MM.1S (cell line): Measurements from ENCODE around the gene KIAA0319L.

Source experiments
- DNase-seq: peaks from one replicate; pipeline ENCODE4 v3.0.0-alpha.2; 2015
- H2AFZ ChIP-seq: fragments of 300-600 bp; sonication (generic); 2 replicates; pipeline ENCODE4 v1.6.0; 2016; ENCODE audit warnings: antibody characterized with exemption, low read length
- H3F3A ChIP-seq: fragments of 300-600 bp; sonication (generic); 2 replicates; pipeline ENCODE4 v1.6.1; 2016; ENCODE audit warnings: mild to moderate bottlenecking, antibody characterized with exemption, low read length, moderate library complexity, mixed read lengths; ENCODE audit not compliant: insufficient read depth
- H3K27ac ChIP-seq: fragments of 300-600 bp; sonication (generic); 2 replicates; pipeline ENCODE4 v1.5.1; 2016; ENCODE audit warnings: mild to moderate bottlenecking, low read length
- H3K27me3 ChIP-seq: fragments of 300-600 bp; sonication (generic); replicated peaks from 2 replicates; pipeline ENCODE4 v1.6.0; 2016; ENCODE audit warnings: low read length; ENCODE audit not compliant: insufficient read depth
- H3K36me3 ChIP-seq: fragments of 300-600 bp; sonication (generic); replicated peaks from 2 replicates; pipeline ENCODE4 v1.6.1; 2016; ENCODE audit warnings: mild to moderate bottlenecking, low read length, mixed read lengths; ENCODE audit not compliant: insufficient read depth
- H3K4me1 ChIP-seq: fragments of 300-600 bp; sonication (generic); 2 replicates; pipeline ENCODE4 v1.6.1; 2016; ENCODE audit warnings: low read length, mixed read lengths
- H3K4me2 ChIP-seq: fragments of 300-600 bp; sonication (generic); 2 replicates; pipeline ENCODE4 v1.6.0; 2016; ENCODE audit warnings: low read depth, low read length
- H3K4me3 ChIP-seq: fragments of 300-600 bp; sonication (generic); 2 replicates; pipeline ENCODE4 v1.5.1; 2016; ENCODE audit warnings: low read length, mixed read lengths
- H3K79me2 ChIP-seq: fragments of 300-600 bp; sonication (generic); 2 replicates; pipeline ENCODE4 v1.6.1; 2016; ENCODE audit warnings: mixed run types, low read length, mixed read lengths
- H3K9ac ChIP-seq: fragments of 300-600 bp; sonication (generic); 2 replicates; pipeline ENCODE4 v1.6.1; 2016; ENCODE audit warnings: low read length, mixed read lengths
- H3K9me2 ChIP-seq: fragments of 300-600 bp; sonication (generic); replicated peaks from 2 replicates; pipeline ENCODE4 v1.6.1; 2016; ENCODE audit warnings: mild to moderate bottlenecking, low read length, mixed read lengths; ENCODE audit not compliant: insufficient read depth
- H3K9me3 ChIP-seq: fragments of 300-600 bp; sonication (generic); replicated peaks from 2 replicates; pipeline ENCODE4 v1.6.1; 2016; ENCODE audit warnings: mild to moderate bottlenecking, low read length, mixed read lengths; ENCODE audit not compliant: insufficient read depth
- H4K20me1 ChIP-seq: fragments of 300-600 bp; sonication (generic); 2 replicates; pipeline ENCODE4 v1.6.1; 2016; ENCODE audit warnings: mild to moderate bottlenecking, low read length, moderate library complexity, mixed read lengths; ENCODE audit not compliant: insufficient read depth
- CTCF ChIP-seq: fragments of 300-600 bp; sonication (generic); IDR thresholded peaks from 2 replicates; pipeline ENCODE4 v1.5.1; 2016; ENCODE audit warnings: antibody characterized with exemption, low read length, mixed read lengths
- EZH2 ChIP-seq: fragments of 300-600 bp; sonication (generic); optimal IDR thresholded peaks from 2 replicates; pipeline ENCODE3; 2017; ENCODE audit warnings: low read depth, mild to moderate bottlenecking, antibody characterized with exemption, low read length, mixed read lengths
- EZH2phosphoT487 ChIP-seq: fragments of 300-600 bp; sonication (generic); IDR thresholded peaks from 2 replicates; pipeline ENCODE4 v1.6.1; 2018; ENCODE audit warnings: antibody characterized with exemption, low read length

Gene KIAA0319L

GRCh38 chr1:35571263-35571662 lies 14.1 kb upstream of the KIAA0319L start:
- H4K20me1 ChIP-seq = no peaks in the 10 kb centered on the region

GRCh38 chr1:35570589-35571137 lies 13.5 kb upstream of the KIAA0319L start:
- Histone ChIP-seq H3K36me3 (no peaks in the 10 kb centered on the region), H3K4me3 (no peak overlapping the region), H3K4me1 (no peaks in the 10 kb centered on the region), H3K4me2 (no peak overlapping the region), H2AFZ (no peak overlapping the region), H3K27me3 (no peaks in the 10 kb centered on the region), H3K9me3 (no peaks in the 10 kb centered on the region), H4K20me1 (no peaks in the 10 kb centered on the region), H3K9me2 (no peaks in the 10 kb centered on the region), H3K27ac (no peak overlapping the region), H3K79me2 (no peaks in the 10 kb centered on the region), H3F3A (no peaks in the 10 kb centered on the region), H3K9ac (no peak overlapping the region)
- DNase-seq = no peak
- TF ChIP-seq EZH2phosphoT487 (no peak), EZH2 (no peak), CTCF (no peak)

More at GRCh38 chr1:35571263-35571662, 14.1 kb upstream of the KIAA0319L start:
- H3K36me3 ChIP-seq = no peaks in the 10 kb centered on the region
- no peaks in the 10 kb centered on the region for H3K4me1 ChIP-seq
- no peak overlapping the region for H3K9ac ChIP-seq
- no peak overlapping the region for H3K27ac ChIP-seq
- DNase-seq = no peak
- H2AFZ ChIP-seq = no peak overlapping the region
- H3K4me2 ChIP-seq = no peak overlapping the region
- H3F3A ChIP-seq = no peaks in the 10 kb centered on the region
- no peaks in the 10 kb centered on the region for H3K9me2 ChIP-seq
- no peak for TF ChIP-seq EZH2
- H3K4me3 ChIP-seq = no peak overlapping the region
- no peaks in the 10 kb centered on the region for H3K79me2 ChIP-seq
- no peaks in the 10 kb centered on the region for H3K9me3 ChIP-seq
- no peaks in the 10 kb centered on the region for H3K27me3 ChIP-seq

- H3K4me1 ChIP-seq = no peaks in the 10 kb centered on the region
- no peak overlapping the region for H3K27ac ChIP-seq
- H3K4me2 ChIP-seq = no peak overlapping the region
- H3F3A ChIP-seq = no peaks in the 10 kb centered on the region
- no peak overlapping the region for H3K9ac ChIP-seq
- H2AFZ ChIP-seq = no peak overlapping the region
- no peaks in the 10 kb centered on the region for H3K9me3 ChIP-seq
- TF ChIP-seq CTCF = no peak
- no peak for TF ChIP-seq EZH2
- no peak for TF ChIP-seq EZH2phosphoT487
- no peaks in the 10 kb centered on the region for H4K20me1 ChIP-seq
- H3K27me3 ChIP-seq = no peaks in the 10 kb centered on the region
- no peak overlapping the region for H3K4me3 ChIP-seq
- no peak for DNase-seq
- H3K36me3 ChIP-seq = no peaks in the 10 kb centered on the region
- H3K79me2 ChIP-seq = no peaks in the 10 kb centered on the region
- no peaks in the 10 kb centered on the region for H3K9me2 ChIP-seq
These were observed 12.7 kb upstream of the KIAA0319L start for GRCh38 chr1:35569936-35570335.

GRCh38 chr1:35568975-35569395 lies 11.8 kb upstream of the KIAA0319L start:
- H2AFZ ChIP-seq = no peak overlapping the region
- TF ChIP-seq EZH2phosphoT487 (no peak), CTCF (peak; percentile 82), EZH2 (no peak)
- DNase-seq = peak; percentile 53
- no peaks in the 10 kb centered on the region for H4K20me1 ChIP-seq
- H3K4me1 ChIP-seq = no peaks in the 10 kb centered on the region
- H3K9me3 ChIP-seq = no peaks in the 10 kb centered on the region
- no peaks in the 10 kb centered on the region for H3K79me2 ChIP-seq
- H3K4me3 ChIP-seq = no peak overlapping the region
- H3K9me2 ChIP-seq = no peaks in the 10 kb centered on the region
- no peak overlapping the region for H3K27ac ChIP-seq
- H3K36me3 ChIP-seq = no peaks in the 10 kb centered on the region
- no peaks in the 10 kb centered on the region for H3F3A ChIP-seq
- no peaks in the 10 kb centered on the region for H3K27me3 ChIP-seq
- H3K4me2 ChIP-seq = no peak overlapping the region
- H3K9ac ChIP-seq = no peak overlapping the region
